NCI-H1417 treated with DMSO at 0.1 percent for 48 hours (cell line): ENCODE results near the gene PPP2R2B.

Experiments
- DNase-seq: peaks from one replicate; lab custom pipeline; 2025; lab: John Stamatoyannopoulos, UW

PPP2R2B gene

GRCh38 chr5:146878476-146879172 is at the start of gene PPP2R2B:
Gene PPP2R2B, minus strand, starts transcription at chr5:146878757.
- no peak for DNase-seq

- DNase-seq, result no peak
Measured at GRCh38 chr5:146924132-146924531, 45.6 kb upstream of the PPP2R2B start.

- DNase-seq, result no peak
Measured at GRCh38 chr5:146921225-146921624, 42.7 kb upstream of the PPP2R2B start.

GRCh38 chr5:146920351-146920881 is 41.9 kb upstream of the PPP2R2B start:
- DNase-seq, result no peak

GRCh38 chr5:146919304-146919703 is 40.7 kb upstream of the PPP2R2B start:
- no peak for DNase-seq

GRCh38 chr5:146917931-146918330 is 39.4 kb upstream of the PPP2R2B start:
- DNase-seq, result no peak

- no peak for DNase-seq
Measured at GRCh38 chr5:146912874-146913273, 34.3 kb upstream of the PPP2R2B start.

- DNase-seq, result no peak
Measured at GRCh38 chr5:146910239-146910638, 31.7 kb upstream of the PPP2R2B start.

- no peak for DNase-seq
Measured at GRCh38 chr5:146909255-146910068, 30.9 kb upstream of the PPP2R2B start.

GRCh38 chr5:146906803-146907202 is 28.2 kb upstream of the PPP2R2B start:
- no peak for DNase-seq

GRCh38 chr5:146904890-146905289 is 26.3 kb upstream of the PPP2R2B start:
- DNase-seq, result no peak

GRCh38 chr5:146903789-146904188 is 25.2 kb upstream of the PPP2R2B start:
- no peak for DNase-seq

GRCh38 chr5:146902471-146902870 is 23.9 kb upstream of the PPP2R2B start:
- no peak for DNase-seq

GRCh38 chr5:146897061-146897460 is 18.5 kb upstream of the PPP2R2B start:
- no peak for DNase-seq

GRCh38 chr5:146894753-146895521 is 16.4 kb upstream of the PPP2R2B start:
- DNase-seq, result no peak

- DNase-seq, result no peak
Measured at GRCh38 chr5:146893991-146894390, 15.4 kb upstream of the PPP2R2B start.

GRCh38 chr5:146892231-146892630 is 13.7 kb upstream of the PPP2R2B start:
- DNase-seq, result no peak

- no peak for DNase-seq
Measured at GRCh38 chr5:146891511-146891910, 13.0 kb upstream of the PPP2R2B start.

- no peak for DNase-seq
Measured at GRCh38 chr5:146890731-146891440, 12.3 kb upstream of the PPP2R2B start.

- no peak for DNase-seq
Measured at GRCh38 chr5:146890066-146890465, 11.5 kb upstream of the PPP2R2B start.

- DNase-seq, result no peak
Measured at GRCh38 chr5:146889169-146889568, 10.6 kb upstream of the PPP2R2B start.
